Measurements from ENCODE around the gene TM2D1. TPM values are rescaled to one million over a fixed set of nuclear protein-coding genes. Genes with fewer than 3 reads are reported as not detected.
"Not testable (repeated sequence)": the region's sequence is repeated elsewhere in the genome, so short reads cannot be mapped to it uniquely, and the experiment has no call there.

The TM2D1 gene
- total and polyA plus RNA-seq, 2 experiments from 2014 or later = 91.3 to 101 TPM

DNA sequence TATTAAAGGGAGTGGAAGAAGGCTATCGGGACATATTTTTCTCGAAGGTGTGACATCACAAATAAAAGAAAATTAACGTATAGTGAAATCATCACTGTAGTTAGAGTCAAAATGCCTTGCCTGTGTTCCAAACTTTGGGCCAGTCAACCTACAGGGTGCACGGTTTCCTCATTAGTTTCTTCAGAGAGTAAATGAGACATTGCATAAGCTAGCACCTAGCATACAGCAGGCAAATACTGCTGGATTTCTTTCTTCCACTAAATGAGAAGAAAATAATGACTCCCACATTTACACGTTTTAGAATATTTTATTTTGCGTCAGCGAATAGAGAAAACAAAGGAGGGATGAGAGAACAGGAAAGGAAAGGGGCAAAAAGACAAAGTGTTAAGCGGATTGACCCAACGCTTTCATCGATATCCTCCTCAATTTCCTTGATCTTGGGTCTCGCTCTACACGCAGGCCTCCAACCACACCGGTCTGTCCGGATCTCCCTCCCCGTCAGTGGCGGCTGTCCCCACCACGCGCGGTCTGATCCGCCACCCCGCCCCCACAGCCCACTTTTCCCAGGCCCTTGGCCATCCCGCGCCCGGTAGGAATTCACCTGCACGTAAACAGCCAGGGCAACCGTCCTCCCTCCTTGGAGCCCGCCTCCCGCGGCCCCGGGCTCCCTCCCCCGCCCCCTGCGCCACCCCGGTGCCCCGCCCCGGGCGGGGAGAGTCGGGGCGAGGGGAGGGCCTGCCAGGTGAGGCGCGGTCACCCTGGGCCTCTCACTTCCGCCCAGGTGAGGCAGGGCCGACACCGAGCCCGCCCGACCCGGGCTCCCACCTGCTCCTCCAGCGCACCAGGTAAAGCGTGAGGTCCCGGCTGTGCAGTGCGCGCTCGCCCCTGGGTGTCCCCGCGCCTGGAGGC, 17.0 kb upstream of the TM2D1 start, which contains the start of gene PATJ:
Gene PATJ (plus strand): TSS at position 770 of the 909 bp plus-strand sequence. CDS start 20,413 bp downstream, outside the sequence.
- Histone ChIP-seq H3K27me3 (no peaks in the 10 kb centered on the region), H3K4me3 (peak within 1 kb of the TSS; percentile 78), H3K9me2 (replicated peaks; ENCODE audit: insufficient read depth) (no peaks in the 10 kb centered on the region), H3K79me2 (peaks cover 33% of the 10 kb centered on the region), H3K4me2 (peak within 1 kb of the TSS; percentile 81), H4K20me1 (ENCODE audit: insufficient read depth, poor library complexity, severe bottlenecking) (no peaks in the 10 kb centered on the region), H3K9me3 (ENCODE audit: low read depth) (no peaks in the 10 kb centered on the region), H2AFZ (peak within 1 kb of the TSS; percentile 97), H3K4me1 (ENCODE audit: insufficient read depth) (peaks cover 20% of the 10 kb centered on the region), H3K27ac (peak within 1 kb of the TSS; percentile 99), H3K36me3 (replicated peaks; ENCODE audit: insufficient read depth, low read depth) (no peaks in the 10 kb centered on the region)
- no peak for TF ChIP-seq EZH2 (IDR thresholded peaks at IDR 0.05; ENCODE audit: borderline replicate concordance)
- no peak for TF ChIP-seq EZH2phosphoT487 (IDR thresholded peaks at IDR 0.05; ENCODE audit: low read depth, severe bottlenecking, unreplicated experiment)
- TF ChIP-seq, protein P1, sequence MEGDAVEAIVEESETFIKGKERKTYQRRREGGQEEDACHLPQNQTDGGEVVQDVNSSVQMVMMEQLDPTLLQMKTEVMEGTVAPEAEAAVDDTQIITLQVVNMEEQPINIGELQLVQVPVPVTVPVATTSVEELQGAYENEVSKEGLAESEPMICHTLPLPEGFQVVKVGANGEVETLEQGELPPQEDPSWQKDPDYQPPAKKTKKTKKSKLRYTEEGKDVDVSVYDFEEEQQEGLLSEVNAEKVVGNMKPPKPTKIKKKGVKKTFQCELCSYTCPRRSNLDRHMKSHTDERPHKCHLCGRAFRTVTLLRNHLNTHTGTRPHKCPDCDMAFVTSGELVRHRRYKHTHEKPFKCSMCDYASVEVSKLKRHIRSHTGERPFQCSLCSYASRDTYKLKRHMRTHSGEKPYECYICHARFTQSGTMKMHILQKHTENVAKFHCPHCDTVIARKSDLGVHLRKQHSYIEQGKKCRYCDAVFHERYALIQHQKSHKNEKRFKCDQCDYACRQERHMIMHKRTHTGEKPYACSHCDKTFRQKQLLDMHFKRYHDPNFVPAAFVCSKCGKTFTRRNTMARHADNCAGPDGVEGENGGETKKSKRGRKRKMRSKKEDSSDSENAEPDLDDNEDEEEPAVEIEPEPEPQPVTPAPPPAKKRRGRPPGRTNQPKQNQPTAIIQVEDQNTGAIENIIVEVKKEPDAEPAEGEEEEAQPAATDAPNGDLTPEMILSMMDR (IDR thresholded peaks at IDR 0.05; ENCODE audit: poor library complexity) = no peak
- 17% methylated on average over 12 of the region's 54 CpGs for WGBS (ENCODE audit: low lambda C conversion rate, missing lambda C conversion rate)
- peak; percentile 92 for DNase-seq (ENCODE audit: low spot score)

DNA sequence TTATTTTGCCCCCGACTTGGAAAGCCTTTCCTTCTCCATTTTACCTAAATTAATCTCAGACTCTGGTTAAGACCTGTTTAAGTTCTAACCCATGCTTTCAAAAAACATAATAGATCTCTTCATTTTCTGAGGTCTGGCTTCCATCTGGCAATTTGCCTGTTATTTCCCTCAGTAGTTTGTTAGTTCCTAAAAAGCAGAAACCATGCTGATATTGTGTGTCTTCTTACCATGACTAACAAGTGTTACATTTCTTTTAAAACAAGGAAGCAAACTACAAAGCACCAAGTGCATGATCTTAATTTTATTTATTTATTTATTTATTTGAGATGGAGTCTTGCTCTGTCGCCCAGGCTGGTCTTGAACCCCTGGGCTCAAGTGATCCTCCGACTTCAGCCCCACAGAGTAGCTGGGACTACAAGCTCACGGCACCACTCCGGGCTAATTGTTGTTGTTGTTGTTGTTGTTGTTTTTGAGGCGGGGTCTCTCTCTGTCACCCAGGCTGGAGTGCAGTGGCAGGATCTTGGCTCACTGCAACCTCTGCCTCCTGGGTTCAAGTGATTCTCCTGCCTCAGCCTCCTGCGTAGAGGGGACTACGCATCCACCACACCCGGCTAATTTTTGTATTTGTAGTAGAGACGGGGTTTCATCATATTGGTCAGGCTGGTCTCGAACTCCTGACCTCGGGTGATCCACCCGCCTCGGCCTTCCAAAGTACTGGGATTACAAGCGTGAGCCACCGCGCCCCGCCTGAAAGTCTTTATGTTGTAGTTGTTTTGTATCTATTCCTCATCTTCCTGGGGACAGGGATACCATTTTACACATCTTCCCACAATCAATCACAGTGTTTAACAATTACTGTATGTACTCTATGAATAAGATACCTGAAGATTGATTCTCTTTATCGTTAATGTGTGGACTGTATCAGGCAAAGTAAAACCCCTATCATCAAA, 16.1 kb upstream of the TM2D1 start:
- TF ChIP-seq, protein P1 (IDR thresholded peaks at IDR 0.05; ENCODE audit: poor library complexity) = no peak
- TF ChIP-seq EZH2 (IDR thresholded peaks at IDR 0.05; ENCODE audit: borderline replicate concordance) = no peak
- no peak for TF ChIP-seq EZH2phosphoT487 (IDR thresholded peaks at IDR 0.05; ENCODE audit: low read depth, severe bottlenecking, unreplicated experiment)
- peak overlapping the region; percentile 78 for H3K4me3 ChIP-seq
- 89% methylated on average over 19 of the region's 19 CpGs for whole genome bisulfite sequencing (ENCODE audit: low lambda C conversion rate, missing lambda C conversion rate)

DNA sequence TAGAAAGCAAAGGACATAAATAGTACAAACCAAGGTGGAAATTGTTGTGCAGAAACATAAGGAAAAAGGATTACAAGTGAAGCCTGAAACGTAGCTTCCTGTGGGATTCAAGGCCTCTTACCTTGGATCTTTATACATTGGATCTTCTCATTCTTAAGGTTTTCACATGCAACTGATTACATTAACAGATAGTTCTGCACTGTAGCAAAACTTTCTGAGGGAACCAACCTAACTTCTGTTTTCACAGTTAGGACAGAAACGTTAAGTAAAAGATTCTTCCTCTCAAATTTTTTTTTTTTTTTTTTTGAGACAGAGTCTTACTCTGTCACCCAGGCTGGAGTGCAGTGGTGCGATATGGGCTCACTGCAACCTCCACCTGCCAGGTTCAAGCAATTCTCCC, 7.8 kb upstream of the TM2D1 start:
- TF ChIP-seq EZH2 (IDR thresholded peaks at IDR 0.05; ENCODE audit: borderline replicate concordance) (no peak), EZH2phosphoT487 (IDR thresholded peaks at IDR 0.05; ENCODE audit: low read depth, severe bottlenecking, unreplicated experiment) (no peak)
- TF ChIP-seq, protein P1 (IDR thresholded peaks at IDR 0.05; ENCODE audit: poor library complexity) = no peak
- WGBS (ENCODE audit: low lambda C conversion rate, missing lambda C conversion rate) = 84% methylated on average over 3 of the region's 3 CpGs
- H3K79me2 ChIP-seq = no peaks in the 10 kb centered on the region
- no peaks in the 10 kb centered on the region for H3K36me3 ChIP-seq (replicated peaks; ENCODE audit: insufficient read depth, low read depth)
- no peak for DNase-seq (ENCODE audit: low spot score)
- no peak overlapping the region for H2AFZ ChIP-seq
- H3K9me3 ChIP-seq (ENCODE audit: low read depth) = no peaks in the 10 kb centered on the region
- no peaks in the 10 kb centered on the region for H4K20me1 ChIP-seq (ENCODE audit: insufficient read depth, poor library complexity, severe bottlenecking)
- no peak overlapping the region for H3K4me2 ChIP-seq
- H3K4me1 ChIP-seq (ENCODE audit: insufficient read depth) = no peaks in the 10 kb centered on the region
- H3K27ac ChIP-seq = no peak overlapping the region
- no peak overlapping the region for H3K4me3 ChIP-seq
- no peaks in the 10 kb centered on the region for H3K27me3 ChIP-seq
- no peaks in the 10 kb centered on the region for H3K9me2 ChIP-seq (replicated peaks; ENCODE audit: insufficient read depth)

More for the DNA sequence above, 16.1 kb upstream of the TM2D1 start:
- no peaks in the 10 kb centered on the region for H3K9me2 ChIP-seq (replicated peaks; ENCODE audit: insufficient read depth)
- peak overlapping the region; percentile 83 for H2AFZ ChIP-seq
- peak overlapping the region; percentile 81 for H3K4me2 ChIP-seq
- no peaks in the 10 kb centered on the region for H3K27me3 ChIP-seq
- peaks cover 13% of the 10 kb centered on the region for H3K4me1 ChIP-seq (ENCODE audit: insufficient read depth)
- no peaks in the 10 kb centered on the region for H3K9me3 ChIP-seq (ENCODE audit: low read depth)
- H3K27ac ChIP-seq = peak overlapping the region; percentile 99
- no peaks in the 10 kb centered on the region for H4K20me1 ChIP-seq (ENCODE audit: insufficient read depth, poor library complexity, severe bottlenecking)
- peaks cover 25% of the 10 kb centered on the region for H3K79me2 ChIP-seq
- no peak for DNase-seq (ENCODE audit: low spot score)
- H3K36me3 ChIP-seq (replicated peaks; ENCODE audit: insufficient read depth, low read depth) = no peaks in the 10 kb centered on the region

DNA sequence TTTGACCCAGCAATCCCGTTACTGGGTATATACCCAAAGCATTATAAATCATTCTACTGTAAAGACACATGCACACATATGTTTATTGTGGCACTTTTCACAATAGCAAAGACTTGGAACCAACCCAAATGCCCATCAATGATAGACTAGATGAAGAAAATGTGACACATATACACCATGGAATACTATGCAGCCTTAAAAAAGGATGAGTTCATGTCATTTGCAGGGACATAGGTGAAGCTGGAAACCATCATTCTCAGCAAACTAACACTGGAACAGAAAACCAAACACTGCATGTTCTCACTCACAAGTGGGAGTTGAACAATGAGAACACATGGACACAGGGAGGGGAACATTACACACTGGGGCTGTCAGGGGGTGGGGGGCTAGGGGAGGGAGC, 5.7 kb upstream of the TM2D1 start:
- not testable (repeated sequence) for H3K9me2 ChIP-seq (replicated peaks; ENCODE audit: insufficient read depth); H3K36me3 ChIP-seq (replicated peaks; ENCODE audit: insufficient read depth, low read depth); H3K9me3 ChIP-seq (ENCODE audit: low read depth); H3K79me2 ChIP-seq; H3K27me3 ChIP-seq; H4K20me1 ChIP-seq (ENCODE audit: insufficient read depth, poor library complexity, severe bottlenecking); H3K4me3 ChIP-seq; H3K4me2 ChIP-seq; DNase-seq (ENCODE audit: low spot score); H2AFZ ChIP-seq; H3K27ac ChIP-seq; H3K4me1 ChIP-seq (ENCODE audit: insufficient read depth)
- WGBS (ENCODE audit: low lambda C conversion rate, missing lambda C conversion rate) = 0% methylated on average over 1 of the region's 1 CpG
